ENCODE results near the gene IRX6. TPM values are rescaled to one million over a fixed set of nuclear protein-coding genes. Genes with fewer than 3 reads are reported as not detected.

Gene IRX6
- total and polyA plus RNA-seq, 3 donors from 2014 or later: 0.12 to 0.63 (median 0.50) TPM

DNA sequence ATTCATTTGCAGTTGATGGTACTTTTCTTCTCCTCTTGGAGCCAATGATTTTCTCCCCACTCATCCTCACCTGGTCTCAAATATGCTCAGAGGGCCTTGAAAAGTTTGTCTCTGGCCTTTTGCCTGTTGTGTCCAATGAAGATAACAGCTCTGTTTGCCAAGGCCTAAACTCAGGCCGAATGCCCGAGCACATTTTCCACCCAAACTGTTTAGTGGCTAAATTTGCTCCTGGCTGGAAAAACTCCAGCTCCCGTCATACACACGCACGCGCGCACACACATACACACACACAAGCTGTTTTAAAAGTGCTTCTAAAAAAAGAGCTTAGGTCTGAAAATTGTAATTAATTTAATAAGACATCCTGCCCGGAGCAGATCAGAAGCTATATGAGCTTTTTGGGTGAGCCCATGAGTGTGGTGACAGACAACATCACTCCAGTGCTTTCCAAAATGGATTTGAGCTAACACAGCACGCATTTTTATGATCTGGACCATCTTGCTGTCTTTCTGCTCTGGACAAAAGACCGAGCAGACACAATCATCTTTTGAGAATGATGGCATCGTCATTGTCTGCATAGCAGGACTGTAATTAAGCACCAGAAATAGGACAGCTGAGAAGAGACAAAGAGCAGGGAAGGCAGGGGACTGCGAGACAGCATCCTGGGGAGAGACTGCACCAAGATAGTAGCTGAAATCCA is 48.9 kb downstream of the IRX6 start:
- WGBS, 2 donors: 62 to 63% methylated on average over 12 of the region's 12 CpGs
- no peak for DNase-seq
- Histone ChIP-seq H3K36me3 (ENCODE audit: low read depth, missing control alignments) (no peaks in the 10 kb centered on the region), H3K9me3 (no peaks in the 10 kb centered on the region), H3K4me1 (no peaks in the 10 kb centered on the region), H3K4me3 (no peak overlapping the region), H3K27ac (no peak overlapping the region), H3K27me3 (no peaks in the 10 kb centered on the region)
- intact Hi-C loops (cut with DNase I; ENCODE audit: low total_unique reads): no loop called here
- no peak for TF ChIP-seq POLR2A (IDR thresholded peaks at IDR 0.05)
- TF ChIP-seq, protein P1, sequence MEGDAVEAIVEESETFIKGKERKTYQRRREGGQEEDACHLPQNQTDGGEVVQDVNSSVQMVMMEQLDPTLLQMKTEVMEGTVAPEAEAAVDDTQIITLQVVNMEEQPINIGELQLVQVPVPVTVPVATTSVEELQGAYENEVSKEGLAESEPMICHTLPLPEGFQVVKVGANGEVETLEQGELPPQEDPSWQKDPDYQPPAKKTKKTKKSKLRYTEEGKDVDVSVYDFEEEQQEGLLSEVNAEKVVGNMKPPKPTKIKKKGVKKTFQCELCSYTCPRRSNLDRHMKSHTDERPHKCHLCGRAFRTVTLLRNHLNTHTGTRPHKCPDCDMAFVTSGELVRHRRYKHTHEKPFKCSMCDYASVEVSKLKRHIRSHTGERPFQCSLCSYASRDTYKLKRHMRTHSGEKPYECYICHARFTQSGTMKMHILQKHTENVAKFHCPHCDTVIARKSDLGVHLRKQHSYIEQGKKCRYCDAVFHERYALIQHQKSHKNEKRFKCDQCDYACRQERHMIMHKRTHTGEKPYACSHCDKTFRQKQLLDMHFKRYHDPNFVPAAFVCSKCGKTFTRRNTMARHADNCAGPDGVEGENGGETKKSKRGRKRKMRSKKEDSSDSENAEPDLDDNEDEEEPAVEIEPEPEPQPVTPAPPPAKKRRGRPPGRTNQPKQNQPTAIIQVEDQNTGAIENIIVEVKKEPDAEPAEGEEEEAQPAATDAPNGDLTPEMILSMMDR (IDR thresholded peaks at IDR 0.05): no peak

DNA sequence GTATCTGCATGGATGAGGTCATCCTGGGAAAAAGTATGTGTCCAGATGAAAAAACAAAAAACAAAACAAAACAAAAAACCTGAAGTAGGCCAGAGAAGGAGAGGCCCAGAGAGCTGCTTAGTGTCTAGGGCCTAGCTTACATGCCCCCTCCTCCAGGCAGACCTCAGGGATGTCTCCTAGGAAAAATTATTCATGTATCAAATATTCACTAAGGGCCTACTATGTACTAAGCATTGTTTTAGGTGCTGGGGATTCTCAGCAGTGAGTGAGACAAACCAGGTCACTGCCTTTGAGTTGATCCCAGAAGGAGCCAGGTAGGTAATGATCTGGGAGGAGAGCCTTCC is 49.5 kb downstream of the IRX6 start:
- Histone ChIP-seq H3K27me3 (no peaks in the 10 kb centered on the region), H3K27ac (no peak overlapping the region), H3K4me3 (no peak overlapping the region), H3K36me3 (ENCODE audit: low read depth, missing control alignments) (no peaks in the 10 kb centered on the region), H3K9me3 (no peaks in the 10 kb centered on the region), H3K4me1 (no peaks in the 10 kb centered on the region)
- no peak for DNase-seq
- TF ChIP-seq, protein P1 (IDR thresholded peaks at IDR 0.05): no peak
- TF ChIP-seq POLR2A (IDR thresholded peaks at IDR 0.05): no peak
- intact Hi-C loops (cut with DNase I; ENCODE audit: low total_unique reads): no loop called here

DNA sequence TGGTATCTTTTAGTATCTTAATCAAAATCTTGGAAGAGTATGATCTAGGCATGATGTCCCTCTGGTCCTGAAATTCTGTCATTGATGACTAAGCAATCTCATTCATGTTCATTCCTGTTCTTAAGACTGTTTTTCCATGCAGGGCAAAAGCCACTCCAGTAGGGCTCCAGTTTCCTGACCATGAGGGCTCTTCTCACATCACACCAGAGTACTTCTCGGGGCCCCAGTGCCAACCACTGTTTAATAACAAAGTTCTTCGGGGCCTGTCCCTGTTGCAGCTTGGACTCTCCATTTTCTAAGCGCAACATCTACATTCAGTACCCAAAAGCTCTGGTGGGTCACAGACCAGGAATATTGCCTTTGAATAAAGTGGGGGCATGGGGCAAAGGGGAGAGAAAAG is 52.0 kb downstream of the IRX6 start:
- intact Hi-C loops (cut with DNase I; ENCODE audit: low total_unique reads): no loop called here
- Histone ChIP-seq H3K9me3 (no peaks in the 10 kb centered on the region), H3K4me3 (no peak overlapping the region), H3K27ac (no peak overlapping the region), H3K27me3 (no peaks in the 10 kb centered on the region), H3K36me3 (ENCODE audit: low read depth, missing control alignments) (no peaks in the 10 kb centered on the region), H3K4me1 (no peaks in the 10 kb centered on the region)
- no peak for DNase-seq
- WGBS, 2 donors: 97 to 98% methylated on average over 3 of the region's 3 CpGs
- no peak for TF ChIP-seq POLR2A (IDR thresholded peaks at IDR 0.05)
- TF ChIP-seq, protein P1 (IDR thresholded peaks at IDR 0.05): no peak

DNA sequence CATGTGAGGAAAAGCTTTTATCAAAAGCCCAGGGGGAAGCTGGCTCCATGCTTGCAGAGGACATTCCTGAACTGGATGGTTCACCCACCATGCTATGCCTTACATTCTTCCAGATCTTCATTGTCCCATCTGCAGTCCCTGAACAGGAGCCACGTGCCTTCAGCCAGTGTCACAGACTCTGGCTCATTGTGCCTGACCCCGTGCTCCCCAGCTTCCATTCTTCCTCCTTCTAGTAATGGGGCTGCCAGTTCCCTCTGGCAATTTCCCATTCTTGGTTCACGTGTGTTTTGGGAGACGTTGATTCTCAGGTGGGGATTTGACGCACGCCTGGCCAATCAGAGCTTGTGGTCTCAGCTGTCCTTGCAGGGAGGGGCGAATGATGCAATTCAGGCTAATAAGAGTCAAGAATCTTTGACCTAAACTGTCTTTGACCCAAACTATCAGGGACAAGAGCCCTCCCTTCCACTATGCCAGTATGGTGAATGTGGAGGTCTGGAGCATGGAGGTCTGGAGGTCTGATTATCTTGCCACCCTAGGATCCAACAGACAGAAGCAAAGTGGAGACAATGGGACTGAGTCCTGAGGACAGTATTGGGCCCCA is 52.7 kb downstream of the IRX6 start:
- Histone ChIP-seq H3K4me1 (no peaks in the 10 kb centered on the region), H3K9me3 (no peaks in the 10 kb centered on the region), H3K27ac (no peak overlapping the region), H3K36me3 (ENCODE audit: low read depth, missing control alignments) (no peaks in the 10 kb centered on the region), H3K4me3 (no peak overlapping the region), H3K27me3 (no peaks in the 10 kb centered on the region)
- no peak for TF ChIP-seq POLR2A (IDR thresholded peaks at IDR 0.05)
- TF ChIP-seq, protein P1 (IDR thresholded peaks at IDR 0.05): no peak
- DNase-seq: no peak
- 90 to 91% methylated on average over 5 to 7 of the region's 7 CpGs for WGBS, 2 donors
- intact Hi-C loops (cut with DNase I; ENCODE audit: low total_unique reads): no loop called here

DNA sequence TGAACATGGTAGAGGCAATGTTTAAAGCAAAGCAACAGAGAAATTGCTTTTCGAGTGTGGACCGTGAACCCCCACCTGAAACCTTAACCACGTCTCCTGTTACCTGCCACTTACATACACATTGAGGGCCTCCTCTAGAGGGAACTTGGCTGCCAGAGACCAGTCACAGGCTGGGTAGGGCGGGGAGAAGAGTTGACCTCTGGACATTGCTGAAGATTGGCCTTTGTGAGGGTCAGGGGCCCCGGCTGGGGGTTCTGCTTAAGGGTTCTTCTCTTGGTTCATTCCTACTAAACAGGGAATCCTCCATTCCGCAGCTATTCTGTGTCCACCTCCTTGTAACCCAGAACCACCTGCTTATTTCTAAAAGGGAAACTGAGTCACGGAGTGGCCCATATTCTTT is 53.8 kb downstream of the IRX6 start:
- intact Hi-C loops (cut with DNase I; ENCODE audit: low total_unique reads): no loop called here
- WGBS, 2 donors: 71 to 75% methylated on average over 7 of the region's 7 CpGs
- Histone ChIP-seq H3K27ac (no peak overlapping the region), H3K4me3 (no peak overlapping the region), H3K4me1 (no peaks in the 10 kb centered on the region), H3K36me3 (ENCODE audit: low read depth, missing control alignments) (no peaks in the 10 kb centered on the region), H3K9me3 (no peaks in the 10 kb centered on the region), H3K27me3 (no peaks in the 10 kb centered on the region)
- DNase-seq: no peak
- TF ChIP-seq, protein P1 (IDR thresholded peaks at IDR 0.05): no peak
- no peak for TF ChIP-seq POLR2A (IDR thresholded peaks at IDR 0.05)

Measured in testis (tissue), 3 donors.